DOHH2 (cell line): ENCODE results near the gene LAPTM4A.

Experiments
- H3F3A ChIP-seq: fragments of 200-600 bp; sonication (generic), shearing (Covaris generic); 2 replicates; pipeline ENCODE4 v1.6.0; 2016; ENCODE audit warnings: antibody characterized with exemption, mild to moderate bottlenecking; ENCODE audit not compliant: control insufficient read depth, insufficient read depth
- H3K27ac ChIP-seq: fragments of 200-600 bp; sonication (generic); 2 replicates; pipeline ENCODE4 v1.5.1; 2014; ENCODE audit warnings: low read depth, mild to moderate bottlenecking, low read length, moderate library complexity
- H3K27me3 ChIP-seq: fragments of 200-600 bp; sonication (generic); 2 replicates; pipeline ENCODE4 v1.6.1; 2014; ENCODE audit warnings: mild to moderate bottlenecking, low read length, mixed read lengths; ENCODE audit not compliant: control insufficient read depth
- H3K36me3 ChIP-seq: fragments of 200-600 bp; sonication (generic); 2 replicates; pipeline ENCODE4 v1.6.1; 2014; ENCODE audit warnings: mild to moderate bottlenecking, low read length, moderate library complexity, mixed read lengths; ENCODE audit not compliant: control insufficient read depth
- H3K4me1 ChIP-seq: fragments of 200-600 bp; sonication (generic); 2 replicates; pipeline ENCODE4 v1.6.1; 2014; ENCODE audit warnings: mild to moderate bottlenecking, low read length, mixed read lengths; ENCODE audit not compliant: control insufficient read depth
- H3K4me2 ChIP-seq: fragments of 200-600 bp; sonication (generic); 2 replicates; pipeline ENCODE4 v1.6.0; 2014; ENCODE audit warnings: mild to moderate bottlenecking, low read length, moderate library complexity
- H3K4me3 ChIP-seq: fragments of 200-600 bp; sonication (generic); 2 replicates; pipeline ENCODE4 v1.5.1; 2014; ENCODE audit warnings: mild to moderate bottlenecking, low read length, mixed read lengths
- H3K79me2 ChIP-seq: fragments of 200-600 bp; sonication (generic); 2 replicates; pipeline ENCODE4 v1.6.1; 2014; ENCODE audit warnings: mild to moderate bottlenecking, low read length, mixed read lengths; ENCODE audit not compliant: control insufficient read depth
- H3K9me2 ChIP-seq: fragments of 200-600 bp; sonication (generic); replicated peaks from 2 replicates; pipeline ENCODE4 v1.6.1; 2014; ENCODE audit warnings: mild to moderate bottlenecking, low read length, mixed read lengths; ENCODE audit not compliant: control insufficient read depth
- H3K9me3 ChIP-seq: fragments of 200-600 bp; sonication (generic); 2 replicates; pipeline ENCODE4 v1.6.1; 2014; ENCODE audit warnings: antibody characterized with exemption, low read length, mixed read lengths; ENCODE audit not compliant: control insufficient read depth, insufficient read depth
- H4K20me1 ChIP-seq: fragments of 200-600 bp; sonication (generic); 2 replicates; pipeline ENCODE4 v1.6.0; 2014; ENCODE audit warnings: low read depth, mild to moderate bottlenecking, antibody characterized with exemption, low read length, moderate library complexity; ENCODE audit not compliant: control insufficient read depth, insufficient read depth
- EZH2phosphoT487 ChIP-seq: fragments of 200-600 bp; sonication (generic); IDR thresholded peaks from 2 replicates; pipeline ENCODE4 v1.6.1; 2017; ENCODE audit warnings: borderline replicate concordance, mild to moderate bottlenecking, antibody characterized with exemption, low read length, moderate library complexity, mixed read lengths
- TF ChIP-seq, protein P1 (sequence below): fragments of 200-600 bp; sonication (generic); IDR thresholded peaks from one replicate; pipeline ENCODE4 v1.5.1; 2014; ENCODE audit warnings: antibody characterized with exemption, mild to moderate bottlenecking, low read depth, low read length; ENCODE audit not compliant: poor library complexity, severe bottlenecking

LAPTM4A gene

DNA sequence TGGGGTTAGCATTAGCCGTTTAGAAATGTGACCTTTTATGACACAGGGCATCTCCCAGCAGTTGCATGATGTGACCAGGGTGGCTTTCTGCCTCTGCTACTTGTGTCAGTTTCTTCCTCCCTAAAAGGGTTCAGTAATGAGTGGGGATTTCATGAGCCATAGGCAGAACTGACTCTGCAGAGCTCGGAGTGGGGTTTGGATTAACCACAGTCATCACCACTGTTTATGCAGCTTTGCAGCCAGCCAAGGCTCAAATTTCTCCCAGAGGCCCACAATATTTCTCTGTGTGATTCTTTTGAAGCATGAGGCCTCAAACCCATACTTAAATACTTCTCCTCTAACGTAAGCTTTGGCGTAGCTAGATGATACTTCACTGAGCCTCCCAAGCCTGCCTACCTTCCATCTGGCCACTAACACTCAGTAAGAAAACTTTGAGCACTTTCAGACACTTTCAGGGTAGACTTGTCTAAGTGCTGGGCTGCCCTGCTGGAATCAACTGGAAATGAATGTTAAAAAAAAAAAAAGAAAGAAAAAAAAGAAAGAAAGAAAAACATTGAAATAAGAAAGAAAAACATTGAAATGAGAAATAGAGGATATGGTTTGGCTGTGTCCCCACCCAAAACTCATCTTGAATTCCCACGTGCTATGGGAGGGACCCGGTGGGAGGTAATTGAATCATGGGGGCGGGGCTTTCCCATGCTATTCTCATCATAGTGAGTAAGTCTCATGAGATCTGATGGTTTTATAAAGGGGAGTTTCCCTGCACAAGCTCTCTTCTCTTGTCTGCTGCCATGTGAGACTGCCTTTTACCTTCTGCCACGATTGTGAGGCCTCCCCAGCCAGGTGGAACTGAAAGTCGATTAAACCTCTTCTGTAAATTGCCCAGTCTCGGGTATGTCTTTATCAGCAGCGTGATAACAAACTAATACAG lies 11.5 kb upstream of the LAPTM4A start:
- H3K4me2 ChIP-seq, result no peak overlapping the region
- H4K20me1 ChIP-seq, result no peaks in the 10 kb centered on the region
- H3K36me3 ChIP-seq, result no peaks in the 10 kb centered on the region
- TF ChIP-seq EZH2phosphoT487, result no peak
- TF ChIP-seq, protein P1, sequence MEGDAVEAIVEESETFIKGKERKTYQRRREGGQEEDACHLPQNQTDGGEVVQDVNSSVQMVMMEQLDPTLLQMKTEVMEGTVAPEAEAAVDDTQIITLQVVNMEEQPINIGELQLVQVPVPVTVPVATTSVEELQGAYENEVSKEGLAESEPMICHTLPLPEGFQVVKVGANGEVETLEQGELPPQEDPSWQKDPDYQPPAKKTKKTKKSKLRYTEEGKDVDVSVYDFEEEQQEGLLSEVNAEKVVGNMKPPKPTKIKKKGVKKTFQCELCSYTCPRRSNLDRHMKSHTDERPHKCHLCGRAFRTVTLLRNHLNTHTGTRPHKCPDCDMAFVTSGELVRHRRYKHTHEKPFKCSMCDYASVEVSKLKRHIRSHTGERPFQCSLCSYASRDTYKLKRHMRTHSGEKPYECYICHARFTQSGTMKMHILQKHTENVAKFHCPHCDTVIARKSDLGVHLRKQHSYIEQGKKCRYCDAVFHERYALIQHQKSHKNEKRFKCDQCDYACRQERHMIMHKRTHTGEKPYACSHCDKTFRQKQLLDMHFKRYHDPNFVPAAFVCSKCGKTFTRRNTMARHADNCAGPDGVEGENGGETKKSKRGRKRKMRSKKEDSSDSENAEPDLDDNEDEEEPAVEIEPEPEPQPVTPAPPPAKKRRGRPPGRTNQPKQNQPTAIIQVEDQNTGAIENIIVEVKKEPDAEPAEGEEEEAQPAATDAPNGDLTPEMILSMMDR, result no peak
- H3K4me1 ChIP-seq, result no peaks in the 10 kb centered on the region
- no peaks in the 10 kb centered on the region for H3K9me3 ChIP-seq
- no peaks in the 10 kb centered on the region for H3K79me2 ChIP-seq
- no peak overlapping the region for H3K4me3 ChIP-seq
- H3F3A ChIP-seq, result no peaks in the 10 kb centered on the region
- no peaks in the 10 kb centered on the region for H3K9me2 ChIP-seq
- no peak overlapping the region for H3K27ac ChIP-seq
- peaks cover 5% of the 10 kb centered on the region; the same call in 1 of the 2 replicates for H3K27me3 ChIP-seq

GRCh38 chr2:20061940-20062339 lies 10.5 kb upstream of the LAPTM4A start:
- Histone ChIP-seq H3K4me1 (no peaks in the 10 kb centered on the region), H4K20me1 (no peaks in the 10 kb centered on the region), H3K4me2 (no peak overlapping the region), H3K4me3 (no peak overlapping the region), H3K27ac (no peak overlapping the region), H3K9me3 (no peaks in the 10 kb centered on the region), H3K9me2 (no peaks in the 10 kb centered on the region), H3K27me3 (peaks cover 10% of the 10 kb centered on the region; the same call in 1 of the 2 replicates), H3F3A (no peaks in the 10 kb centered on the region), H3K36me3 (no peaks in the 10 kb centered on the region), H3K79me2 (no peaks in the 10 kb centered on the region)
- TF ChIP-seq, protein P1, result no peak
- TF ChIP-seq EZH2phosphoT487, result no peak

DNA sequence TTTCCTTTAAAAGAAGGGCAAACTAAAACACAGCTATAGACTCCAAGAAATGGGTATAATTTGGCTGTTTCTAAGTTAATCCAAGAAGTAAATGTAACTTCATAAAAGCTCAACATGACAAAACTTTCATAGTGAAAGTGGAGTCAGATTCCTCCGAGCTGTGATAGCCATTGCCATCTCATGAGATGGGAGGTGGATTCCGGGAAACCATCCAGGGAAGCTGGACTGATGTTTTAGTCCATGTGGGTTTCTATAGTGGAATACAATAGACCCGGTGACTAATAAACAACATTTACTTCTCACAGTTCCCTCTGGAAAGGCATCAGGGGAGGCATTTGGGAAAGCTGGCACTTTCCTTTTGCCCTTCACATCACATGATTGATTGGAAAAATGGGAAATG lies 10.0 kb upstream of the LAPTM4A start:
- Histone ChIP-seq H3K27me3 (peaks cover 14% of the 10 kb centered on the region), H3F3A (no peaks in the 10 kb centered on the region), H3K79me2 (no peaks in the 10 kb centered on the region), H3K9me2 (no peaks in the 10 kb centered on the region), H3K9me3 (no peaks in the 10 kb centered on the region), H3K4me2 (no peak overlapping the region), H3K36me3 (no peaks in the 10 kb centered on the region), H3K4me1 (no peaks in the 10 kb centered on the region), H3K4me3 (no peak overlapping the region), H3K27ac (no peak overlapping the region), H4K20me1 (no peaks in the 10 kb centered on the region)
- TF ChIP-seq EZH2phosphoT487, result no peak
- TF ChIP-seq, protein P1, result no peak
